Hematopoietic multipotent progenitor cell treated with erythropoietin and hydrocortisone succinate and interleukin-3 and kit ligand, for 4 days (in vitro differentiated cells): Measurements from ENCODE around the gene GALR1.
"Not testable (repeated sequence)": the region's sequence is repeated elsewhere in the genome, so short reads cannot be mapped to it uniquely, and the experiment has no call there.

Experiments
- DNase-seq: peaks from one replicate; pipeline ENCODE4 v3.0.0-alpha.2; 2015

Gene GALR1

GRCh38 chr18:77250926-77251729, 1.5 kb downstream of the GALR1 start:
- DNase-seq, result no peak

- DNase-seq, result no peak
Measured at GRCh38 chr18:77251730-77252050, 2.0 kb downstream of the GALR1 start.

GRCh38 chr18:77254711-77255405, 5.2 kb downstream of the GALR1 start:
- no peak for DNase-seq

GRCh38 chr18:77255426-77256105, 5.9 kb downstream of the GALR1 start:
- DNase-seq, result no peak

- no peak for DNase-seq
Measured at GRCh38 chr18:77262643-77263465, 13.2 kb downstream of the GALR1 start.

- no peak for DNase-seq
Measured at GRCh38 chr18:77263466-77263763, 13.8 kb downstream of the GALR1 start.

GRCh38 chr18:77267969-77268368, 18.3 kb downstream of the GALR1 start:
- DNase-seq, result no peak

- no peak for DNase-seq
Measured at GRCh38 chr18:77268456-77268855, 18.8 kb downstream of the GALR1 start.

- no peak for DNase-seq
Measured at GRCh38 chr18:77271576-77272481, 22.2 kb downstream of the GALR1 start.

- DNase-seq, result not testable (repeated sequence)
Measured at GRCh38 chr18:77290841-77291240, 41.2 kb downstream of the GALR1 start.

- no peak for DNase-seq
Measured at GRCh38 chr18:77298172-77298571, 48.5 kb downstream of the GALR1 start.

GRCh38 chr18:77299706-77300105, 50.1 kb downstream of the GALR1 start:
- no peak for DNase-seq

GRCh38 chr18:77300579-77300978, 50.9 kb downstream of the GALR1 start:
- DNase-seq, result no peak

GRCh38 chr18:77304268-77304667, 54.6 kb downstream of the GALR1 start:
- no peak for DNase-seq

GRCh38 chr18:77305676-77306075, 56.0 kb downstream of the GALR1 start:
- DNase-seq, result no peak

- DNase-seq, result no peak
Measured at GRCh38 chr18:77308216-77308615, 58.6 kb downstream of the GALR1 start.

GRCh38 chr18:77314511-77314910, 64.9 kb downstream of the GALR1 start:
- DNase-seq, result no peak

- DNase-seq, result no peak
Measured at GRCh38 chr18:77314952-77315351, 65.3 kb downstream of the GALR1 start.

GRCh38 chr18:77316008-77316407, 66.4 kb downstream of the GALR1 start:
- DNase-seq, result no peak

- DNase-seq, result no peak
Measured at GRCh38 chr18:77316641-77317040, 67.0 kb downstream of the GALR1 start.

- no peak for DNase-seq
Measured at GRCh38 chr18:77320971-77321559, 71.4 kb downstream of the GALR1 start.
